ENCODE data around the gene FIP1L1. TPM values are rescaled to one million over a fixed set of nuclear protein-coding genes. Genes with fewer than 3 reads are reported as not detected.
A peak's percentile ranks its signal among the peaks of the same experiment; 100 is the strongest.

The FIP1L1 gene
- total and polyA plus RNA-seq, 9 of the 15 experiments (the other 6 are each of a cell fraction or from before 2014, with no cell fraction given) = 34.6 to 137 (median 72.0) TPM

DNA sequence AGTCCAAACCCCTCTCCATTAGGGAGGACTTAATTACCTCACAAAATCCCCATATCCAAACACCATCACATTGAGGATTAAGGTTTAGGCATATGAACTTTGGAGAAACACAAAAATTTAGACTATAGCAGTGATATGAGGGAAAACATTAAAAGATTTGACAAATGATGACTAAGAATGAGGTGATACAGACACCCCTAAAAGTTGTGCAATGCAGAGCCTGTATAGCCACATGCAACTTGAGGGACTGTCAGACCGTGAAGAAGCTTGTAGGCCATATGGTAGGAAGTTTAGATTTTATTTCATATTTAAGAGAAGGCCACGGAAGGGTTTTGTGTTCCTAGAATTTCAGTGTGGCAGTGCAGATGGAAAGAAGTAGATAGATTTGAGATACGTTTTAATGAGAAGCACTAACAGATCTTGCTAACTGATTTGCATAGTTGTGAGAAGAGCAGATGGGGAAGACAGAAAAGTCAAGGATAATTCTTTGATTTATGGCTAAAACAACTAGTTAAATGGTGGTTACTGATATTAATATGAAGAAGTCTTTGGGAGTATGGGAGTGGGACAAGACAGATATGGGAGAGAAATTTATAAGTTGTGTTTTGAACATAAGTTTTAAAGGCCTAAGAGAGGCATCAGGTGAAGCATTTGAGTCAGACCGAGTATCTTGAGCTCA lies 5.5 kb upstream of the FIP1L1 start:
- intact Hi-C loops (cut with micrococcal nuclease) = loop anchor here (10.0 kb wide), 1 partner anchor 177 kb away; no protein-coding TSS in a partner anchor
- TF ChIP-seq ZNF79 (CRISPR knock-in tag; IDR thresholded peaks at IDR 0.05; ENCODE audit: low read depth) (no peak), MEIS2 (IDR thresholded peaks at IDR 0.05; ENCODE audit: partially characterized antibody) (peak; percentile 50), L3MBTL2 (IDR thresholded peaks at IDR 0.05) (peak; percentile 48; the same call in 1 of the 2 replicates), XRCC3 (IDR thresholded peaks at IDR 0.05) (no peak), RAD51 (IDR thresholded peaks at IDR 0.05; ENCODE audit: borderline replicate concordance, low read depth) (no peak), POLR2AphosphoS2 (IDR thresholded peaks at IDR 0.05; ENCODE audit: low read length) (no peak), SREBF2 (CRISPR knock-in tag; IDR thresholded peaks at IDR 0.05) (no peak), TOE1 (IDR thresholded peaks at IDR 0.05; ENCODE audit: borderline replicate concordance) (no peak), TOE1 (CRISPR knock-in tag; IDR thresholded peaks at IDR 0.05; ENCODE audit: borderline replicate concordance, low read depth) (no peak), MECOM (CRISPR knock-in tag; IDR thresholded peaks at IDR 0.05) (peak; percentile 68; the same call in 1 of the 2 replicates), RAD21 (CRISPR knock-in tag; conservative IDR thresholded peaks at IDR 0.05 in 1 of 2, IDR thresholded peaks at IDR 0.05 in 1 of 2) (no peak), CEBPB (tag; IDR thresholded peaks at IDR 0.05) (peak; percentile 90), SRSF7 (optimal IDR thresholded peaks at IDR 0.05; ENCODE audit: low read depth, low read length) (no peak), TCF7 (IDR thresholded peaks at IDR 0.05; ENCODE audit: borderline replicate concordance) (no peak), CCAR2 (IDR thresholded peaks at IDR 0.05; ENCODE audit: low read depth, low read length) (no peak), NCOA6 (IDR thresholded peaks at IDR 0.05) (no peak), ZNF584 (CRISPR knock-in tag; IDR thresholded peaks at IDR 0.05; ENCODE audit: low read depth) (no peak)
- TF ChIP-seq, protein P1, sequence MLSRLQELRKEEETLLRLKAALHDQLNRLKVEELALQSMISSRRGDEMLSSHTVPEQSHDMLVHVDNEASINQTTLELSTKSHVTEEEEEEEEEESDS (CRISPR knock-in tag; IDR thresholded peaks at IDR 0.05) = no peak

More for the DNA sequence above, 5.5 kb upstream of the FIP1L1 start:
- FAIRE-seq (no peak), ATAC-seq (peak; percentile 19; the same call in 2 of the 3 replicates), DNase-seq (ENCODE audit: extremely low read depth in 1 of 4, low spot score in 3 of 4) (no peak)
- H4K20me1 ChIP-seq (replicated peaks; ENCODE audit: control insufficient read depth, insufficient read depth, low read length) = no peaks in the 10 kb centered on the region
- no peaks in the 10 kb centered on the region for H3K27me3 ChIP-seq (ENCODE audit: control insufficient read depth in 2 of 2, insufficient read depth in 2 of 2, low read length in 2 of 2)
- ChIA-PET POLR2A (no interaction called here), CTCF (ENCODE audit: low intra/inter-chr PET ratio) (no interaction called here)
- no peak overlapping the region for H3K4me2 ChIP-seq (ENCODE audit: insufficient read depth, low read length)
- peaks cover 0 to 24% of the 10 kb centered on the region in 2 experiments; a peak in 3 of 5 replicates for H3K4me1 ChIP-seq (replicated peaks in 1 of 2; ENCODE audit: control insufficient read depth in 2 of 2, insufficient read depth in 2 of 2, low read length in 2 of 2)
- H3K9me1 ChIP-seq (ENCODE audit: control insufficient read depth, insufficient read depth, low read length) = no peaks in the 10 kb centered on the region
- H3K36me3 ChIP-seq (ENCODE audit: control insufficient read depth, insufficient read depth, low read length) = no peaks in the 10 kb centered on the region
- WGBS (ENCODE audit: insufficient coverage, low coverage, missing lambda C conversion rate) = 18% methylated on average over 4 of the region's 4 CpGs
- no peaks in the 10 kb centered on the region for H3K9me3 ChIP-seq (replicated peaks; ENCODE audit: control insufficient read depth, insufficient read depth, low read depth, low read length)
- H3K79me2 ChIP-seq (ENCODE audit: control insufficient read depth, insufficient read depth, low read length) = no peaks in the 10 kb centered on the region
- in situ Hi-C loops (cut with MboI) = no loop called here
- H3K27ac ChIP-seq (ENCODE audit: extremely low read depth, low read depth, low read length) = no peak overlapping the region
- BruUV-seq (replicated peaks) = no TSS peak
- peak overlapping the region; percentile 96 for H2AFZ ChIP-seq (ENCODE audit: low read depth, low read length)
- H3K4me3 ChIP-seq = no peak overlapping the region
- no peak overlapping the region for H3K9ac ChIP-seq (ENCODE audit: insufficient read depth in 1 of 2, low read depth in 2 of 2, low read length in 2 of 2)

Measured in K562 (cell line).